SK-N-SH (cell line): ENCODE data around the gene SERPINA12. TPM values are rescaled to one million over a fixed set of nuclear protein-coding genes. Genes with fewer than 3 reads are reported as not detected.

ENCODE experiments used
- CTCF ChIA-PET: fragments of 300-600, 350-600 bp; formaldehyde crosslinking; extraction: SDS; loops from one replicate; lab custom pipeline; 2021; lab: Yijun Ruan, JAX
- POLR2A ChIA-PET: fragments of 350-600 bp; sonication (Branson Sonifier 250); formaldehyde crosslinking; extraction: SDS; loops from one replicate; lab custom pipeline; 2020; ENCODE audit warnings: antibody characterized with exemption, inconsistent platforms; lab: Yijun Ruan, JAX
- DNase-seq: peaks from one replicate; pipeline ENCODE4 v3.0.0; 2012
- H2AFZ ChIP-seq: fragments of 200-600 bp; sonication (generic); 2 replicates; pipeline ENCODE4 v1.8.1; 2016; ENCODE audit warnings: antibody characterized with exemption, mild to moderate bottlenecking, low read depth
- H3F3A ChIP-seq: fragments of 200-600 bp; sonication (generic); replicated peaks from 2 replicates; pipeline ENCODE3; 2016; ENCODE audit warnings: antibody characterized with exemption, mild to moderate bottlenecking; ENCODE audit not compliant: insufficient read depth
- H3K27ac ChIP-seq, 2 experiments: fragments of 200-500 bp in 1 of 2; fragments of 200-600 bp in 1 of 2; sonication (Bioruptor generic) in 1 of 2; sonication (generic), shearing (Covaris generic) in 1 of 2; 2 replicates each; pipeline versions ENCODE4 v1.5.1 to v1.6.1; 2014 to 2016; ENCODE audit warnings: low read depth in 2 of 2, inconsistent platforms in 1 of 2, low read length in 1 of 2, mild to moderate bottlenecking in 1 of 2, mixed read lengths in 1 of 2
- H3K27me3 ChIP-seq: fragments of 200-600 bp; sonication (generic), shearing (Covaris generic); 2 replicates; pipeline ENCODE4 v1.6.1; 2016; ENCODE audit warnings: mixed run types; ENCODE audit not compliant: insufficient read depth
- H3K36me3 ChIP-seq, 2 experiments: fragments of 200-500 bp in 1 of 2; fragments of 200-600 bp in 1 of 2; sonication (Bioruptor generic) in 1 of 2; sonication (generic) in 1 of 2; replicated peaks in 1 of 2; 2 replicates each; pipeline versions ENCODE3 to v1.5.1; 2014 to 2016; ENCODE audit warnings: low read length in 1 of 2, mild to moderate bottlenecking in 1 of 2; ENCODE audit not compliant: insufficient read depth in 2 of 2, control insufficient read depth in 1 of 2
- H3K4me1 ChIP-seq, 2 experiments: fragments of 200-500 bp in 1 of 2; fragments of 200-600 bp in 1 of 2; sonication (Bioruptor generic) in 1 of 2; sonication (generic), shearing (Covaris generic) in 1 of 2; 2 replicates each; pipeline versions ENCODE4 v1.5.1 to v1.6.1; 2014 to 2016; ENCODE audit warnings: low read depth in 1 of 2, low read length in 1 of 2, mixed run types in 1 of 2; ENCODE audit not compliant: insufficient read depth in 2 of 2, control insufficient read depth in 1 of 2
- H3K4me2 ChIP-seq: fragments of 200-600 bp; sonication (generic), shearing (Covaris generic); 2 replicates; pipeline ENCODE4 v1.6.1; 2017; ENCODE audit warnings: mixed run types
- H3K4me3 ChIP-seq, 2 experiments: fragments of 200-500 bp in 1 of 2; fragments of 200-600 bp in 1 of 2; sonication (Bioruptor generic) in 1 of 2; sonication (generic), shearing (Covaris generic) in 1 of 2; 2 replicates each; pipeline versions ENCODE4 v1.5.1 to v1.8.1; 2014 to 2016; ENCODE audit warnings: low read depth in 2 of 2, inconsistent platforms in 1 of 2, low read length in 1 of 2, mild to moderate bottlenecking in 1 of 2, mixed read lengths in 1 of 2, moderate library complexity in 1 of 2
- H3K79me2 ChIP-seq: fragments of 200-600 bp; sonication (generic); 2 replicates; pipeline ENCODE4 v1.8.1; 2017; ENCODE audit warnings: mild to moderate bottlenecking; ENCODE audit not compliant: insufficient read depth
- H3K9ac ChIP-seq: fragments of 200-600 bp; sonication (generic); 2 replicates; pipeline ENCODE4 v1.6.1; 2017; ENCODE audit warnings: mixed run types
- H3K9me2 ChIP-seq: fragments of 200-600 bp; sonication (generic); 2 replicates; pipeline ENCODE4 v1.6.1; 2017; ENCODE audit warnings: mixed run types
- H3K9me3 ChIP-seq: fragments of 200-600 bp; sonication (generic); 2 replicates; pipeline ENCODE4 v1.6.1; 2017; ENCODE audit warnings: mixed run types, mild to moderate bottlenecking, moderate library complexity
- H4K20me1 ChIP-seq: fragments of 200-600 bp; sonication (generic); 2 replicates; pipeline ENCODE4 v1.6.1; 2017; ENCODE audit warnings: mild to moderate bottlenecking, mixed run types; ENCODE audit not compliant: insufficient read depth
- CHD2 ChIP-seq: fragments of 150-350 bp; IDR thresholded peaks from 2 replicates; pipeline ENCODE4 v1.6.1; 2018; ENCODE audit warnings: low read length; ENCODE audit not compliant: partially characterized antibody
- ELF1 ChIP-seq: IDR thresholded peaks from 2 replicates; pipeline ENCODE4 v1.4.0; 2012
- EZH2phosphoT487 ChIP-seq: fragments of 200-600 bp; sonication (generic); IDR thresholded peaks from 2 replicates; pipeline ENCODE4 v1.6.1; 2017; ENCODE audit warnings: low read depth, mixed run types, mild to moderate bottlenecking, antibody characterized with exemption, moderate library complexity, borderline replicate concordance
- GATA2 ChIP-seq: sonication (generic); formaldehyde crosslinking; IDR thresholded peaks from 2 replicates; pipeline ENCODE4 v1.5.0; 2020; ENCODE audit warnings: mild to moderate bottlenecking, missing genetic modification reagents
- NRF1 ChIP-seq: IDR thresholded peaks from 2 replicates; pipeline ENCODE4 v1.6.1; 2012; ENCODE audit warnings: low read depth, mild to moderate bottlenecking, low read length
- POLR2AphosphoS5 ChIP-seq: IDR thresholded peaks from 2 replicates; pipeline ENCODE4 v1.6.1; 2012; ENCODE audit warnings: low read depth, low read length
- RAD21 ChIP-seq: IDR thresholded peaks from 2 replicates; pipeline ENCODE4 v1.6.1; 2012; ENCODE audit warnings: mild to moderate bottlenecking, low read length
- RFX5 ChIP-seq: IDR thresholded peaks from 2 replicates; pipeline ENCODE4 v1.6.1; 2012; ENCODE audit warnings: mild to moderate bottlenecking, improper control_type of control experiment, low read length
- RXRA ChIP-seq: IDR thresholded peaks from 2 replicates; pipeline ENCODE4 v1.4.0; 2012; ENCODE audit warnings: low read depth, mild to moderate bottlenecking, borderline replicate concordance
- SIN3A ChIP-seq: IDR thresholded peaks from 2 replicates; pipeline ENCODE4 v1.6.1; 2012; ENCODE audit warnings: low read depth, mild to moderate bottlenecking, low read length, moderate library complexity, borderline replicate concordance
- SMC3 ChIP-seq: IDR thresholded peaks from 2 replicates; pipeline ENCODE4 v1.6.1; 2012; ENCODE audit warnings: low read depth, low read length, improper control_type of control experiment
- TAF1 ChIP-seq: IDR thresholded peaks from 2 replicates; pipeline ENCODE4 v1.6.1; 2012; ENCODE audit warnings: low read depth, mild to moderate bottlenecking, low read length, moderate library complexity, borderline replicate concordance
- WGBS: methylation state at CpG from one replicate; pipeline ENCODE4 v1.1.6; 2017; ENCODE audit warnings: low lambda C conversion rate; 5-methylcytosine and 5-hydroxymethylcytosine counted together
- polyA plus RNA-seq, 3 experiments: library from polyadenylated mRNA; depleted of rRNA; stranded (reverse); fragments of >200 nt; gene quantifications; 2 replicates each; pipeline ENCODE4 v1.2.3, GENCODE V29; 2012

SERPINA12 gene
- polyA plus RNA-seq, 1 of the 3 experiments (the other 2 are of a cell fraction): not detected

DNA sequence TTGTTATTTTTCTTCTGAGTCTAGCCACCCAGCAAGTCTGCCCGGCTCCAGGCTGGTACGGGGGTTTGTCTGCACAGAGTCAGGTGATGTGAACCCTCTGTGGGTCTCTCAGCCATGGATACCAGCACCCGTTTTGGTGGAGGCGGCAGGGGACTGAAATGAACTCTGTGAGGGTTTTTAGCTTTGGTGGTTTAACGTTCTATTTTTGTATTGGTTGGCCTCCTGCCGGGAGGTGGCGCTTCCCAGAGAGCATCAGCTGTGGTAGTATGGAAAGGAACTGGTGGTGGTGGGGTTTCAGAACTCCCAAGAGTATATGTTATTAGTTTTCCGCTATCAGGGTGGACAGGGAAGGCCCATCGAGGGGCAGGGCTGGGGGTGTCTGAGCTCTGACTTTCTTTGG is 46.7 kb upstream of the SERPINA12 start:
- no peak for DNase-seq
- Histone ChIP-seq H3K4me1 (no peaks in the 10 kb centered on the region), H3K4me3 (no peak overlapping the region), H3K79me2 (no peaks in the 10 kb centered on the region), H4K20me1 (no peaks in the 10 kb centered on the region), H3K4me2 (no peak overlapping the region), H3K36me3 (no peaks in the 10 kb centered on the region), H3K9me3 (no peaks in the 10 kb centered on the region), H3K27me3 (no peaks in the 10 kb centered on the region), H2AFZ (0 out of 2 replicates have a peak overlapping the region, but pooled peaks have one; percentile 29), H3K9ac (no peak overlapping the region), H3K9me2 (no peaks in the 10 kb centered on the region), H3K27ac (no peak overlapping the region), H3F3A (no peaks in the 10 kb centered on the region)
- ChIA-PET POLR2A (no interaction called here), CTCF (interaction anchor here (0.6 kb wide), 1 partner anchor 146 kb away, joined by 3 read pairs; no protein-coding TSS in a partner anchor)
- no peak for TF ChIP-seq POLR2AphosphoS5
- TF ChIP-seq GATA2 (CRISPR knock-in tag): no peak
- no peak for TF ChIP-seq RAD21
- WGBS: 23% methylated on average over 9 of the region's 9 CpGs

DNA sequence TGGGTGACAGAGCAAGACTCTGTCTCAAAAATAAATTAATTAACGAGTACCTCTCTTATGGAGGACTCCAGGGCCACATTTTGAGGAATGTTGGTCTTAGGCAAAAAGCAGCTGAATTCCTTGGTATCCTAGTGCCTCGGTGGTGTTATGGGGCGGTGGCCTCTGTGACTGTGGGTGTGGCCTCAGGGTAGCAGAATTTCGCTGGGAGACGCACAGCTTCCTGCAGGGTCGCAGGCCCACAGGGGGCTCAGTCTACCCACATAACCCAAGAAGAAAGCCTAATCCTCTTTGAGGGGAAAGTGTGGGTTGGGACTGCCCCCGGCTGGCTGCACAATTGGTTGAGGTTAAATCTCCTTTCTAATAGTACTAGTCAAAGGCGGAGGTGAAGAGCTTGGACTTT is 40.8 kb upstream of the SERPINA12 start:
- POLR2A ChIA-PET: no interaction called here
- no peaks in the 10 kb centered on the region for H3K9me2 ChIP-seq
- H3K4me1 ChIP-seq: no peaks in the 10 kb centered on the region
- CTCF ChIA-PET: interaction anchor here (0.7 to 3.2 kb wide), 14 partner anchors 9 to 60 kb away, joined by 3 to 49 read pairs (median 3); partner anchors contain the start of gene SERPINA4
- H3K4me3 ChIP-seq: no peak overlapping the region
- DNase-seq: no peak
- H3K9ac ChIP-seq: no peak overlapping the region
- no peaks in the 10 kb centered on the region for H4K20me1 ChIP-seq
- H3K36me3 ChIP-seq: no peaks in the 10 kb centered on the region
- no peaks in the 10 kb centered on the region for H3K9me3 ChIP-seq
- no peak overlapping the region for H3K4me2 ChIP-seq
- H3K79me2 ChIP-seq: no peaks in the 10 kb centered on the region
- no peaks in the 10 kb centered on the region for H3F3A ChIP-seq
- H3K27ac ChIP-seq: no peak overlapping the region
- 74% methylated on average over 4 of the region's 8 CpGs for WGBS
- no peak for TF ChIP-seq CHD2
- no peak for TF ChIP-seq POLR2AphosphoS5
- no peak for TF ChIP-seq EZH2phosphoT487
- no peak for TF ChIP-seq TAF1
- TF ChIP-seq SMC3: no peak
- no peak for TF ChIP-seq RFX5
- TF ChIP-seq SIN3A: no peak
- no peak for TF ChIP-seq NRF1
- no peak for TF ChIP-seq ELF1
- TF ChIP-seq RXRA: no peak
- no peaks in the 10 kb centered on the region for H3K27me3 ChIP-seq
- H2AFZ ChIP-seq: no peak overlapping the region
